ENCODE data around the gene VWA2. TPM values are rescaled to one million over a fixed set of nuclear protein-coding genes. Genes with fewer than 3 reads are reported as not detected.
"Not testable (repeated sequence)": the region's sequence is repeated elsewhere in the genome, so short reads cannot be mapped to it uniquely, and the experiment has no call there.

The VWA2 gene
- total RNA-seq, 1 donor from 2014 or later = not detected

DNA sequence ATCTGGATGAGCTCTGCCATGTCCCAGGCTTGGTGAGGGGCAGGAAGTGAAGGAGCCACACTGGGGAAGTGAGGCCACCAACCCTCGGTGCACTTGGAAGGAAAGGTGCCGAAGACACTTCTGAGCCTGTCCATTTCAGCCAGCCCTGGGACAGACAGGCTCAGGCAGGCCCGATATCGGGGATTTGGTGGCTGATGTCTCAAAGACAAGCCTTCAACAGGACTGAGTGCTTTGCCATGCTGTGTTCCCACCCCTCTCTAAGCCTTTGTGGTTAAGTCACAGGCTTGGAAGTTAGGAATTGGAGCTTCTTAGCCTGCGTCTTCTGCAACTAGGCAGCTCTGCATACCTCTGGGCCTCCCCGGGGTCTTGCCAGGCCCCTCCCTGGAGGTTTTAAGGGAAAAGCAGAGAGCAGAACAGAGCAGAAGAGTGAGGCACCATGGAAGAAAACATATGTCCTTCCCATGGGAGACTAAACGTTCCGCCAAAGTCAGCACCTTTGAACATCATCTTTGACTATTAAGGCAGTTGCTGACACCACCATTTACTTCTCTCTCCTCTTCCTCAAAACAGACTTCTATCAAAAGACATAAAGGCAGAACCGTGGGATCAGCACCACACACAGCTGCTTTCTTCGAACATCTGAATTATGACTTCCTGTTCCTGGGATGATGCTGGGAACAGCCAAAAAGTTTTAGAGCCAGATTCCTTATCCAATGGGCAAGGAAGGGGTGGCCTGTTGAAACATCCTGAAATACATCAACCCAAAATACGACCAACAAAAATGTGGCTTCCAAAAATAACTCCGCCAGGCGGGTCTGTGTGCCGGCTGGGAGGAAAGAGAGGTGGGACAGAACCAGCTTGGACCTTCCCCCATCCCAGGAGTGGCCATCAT is 93.5 kb downstream of the VWA2 start:
- Mint-ChIP-seq H3K36me3 (ENCODE audit: low read depth) (no peaks in the 10 kb centered on the region), H3K9me3 (no peaks in the 10 kb centered on the region), H3K27me3 (peaks cover 8% of the 10 kb centered on the region), H3K27ac (no peak overlapping the region), H3K4me1 (no peaks in the 10 kb centered on the region), H3K4me3 (no peak overlapping the region)
- ATAC-seq (ENCODE audit: low read depth) = no peak
- DNase-seq = no peak
- TF ChIP-seq, protein P1, sequence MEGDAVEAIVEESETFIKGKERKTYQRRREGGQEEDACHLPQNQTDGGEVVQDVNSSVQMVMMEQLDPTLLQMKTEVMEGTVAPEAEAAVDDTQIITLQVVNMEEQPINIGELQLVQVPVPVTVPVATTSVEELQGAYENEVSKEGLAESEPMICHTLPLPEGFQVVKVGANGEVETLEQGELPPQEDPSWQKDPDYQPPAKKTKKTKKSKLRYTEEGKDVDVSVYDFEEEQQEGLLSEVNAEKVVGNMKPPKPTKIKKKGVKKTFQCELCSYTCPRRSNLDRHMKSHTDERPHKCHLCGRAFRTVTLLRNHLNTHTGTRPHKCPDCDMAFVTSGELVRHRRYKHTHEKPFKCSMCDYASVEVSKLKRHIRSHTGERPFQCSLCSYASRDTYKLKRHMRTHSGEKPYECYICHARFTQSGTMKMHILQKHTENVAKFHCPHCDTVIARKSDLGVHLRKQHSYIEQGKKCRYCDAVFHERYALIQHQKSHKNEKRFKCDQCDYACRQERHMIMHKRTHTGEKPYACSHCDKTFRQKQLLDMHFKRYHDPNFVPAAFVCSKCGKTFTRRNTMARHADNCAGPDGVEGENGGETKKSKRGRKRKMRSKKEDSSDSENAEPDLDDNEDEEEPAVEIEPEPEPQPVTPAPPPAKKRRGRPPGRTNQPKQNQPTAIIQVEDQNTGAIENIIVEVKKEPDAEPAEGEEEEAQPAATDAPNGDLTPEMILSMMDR (IDR thresholded peaks at IDR 0.05) = no peak
- ChIA-PET POLR2A (no interaction called here), CTCF (no interaction called here)
- intact Hi-C loops (cut with micrococcal nuclease) = no loop called here

DNA sequence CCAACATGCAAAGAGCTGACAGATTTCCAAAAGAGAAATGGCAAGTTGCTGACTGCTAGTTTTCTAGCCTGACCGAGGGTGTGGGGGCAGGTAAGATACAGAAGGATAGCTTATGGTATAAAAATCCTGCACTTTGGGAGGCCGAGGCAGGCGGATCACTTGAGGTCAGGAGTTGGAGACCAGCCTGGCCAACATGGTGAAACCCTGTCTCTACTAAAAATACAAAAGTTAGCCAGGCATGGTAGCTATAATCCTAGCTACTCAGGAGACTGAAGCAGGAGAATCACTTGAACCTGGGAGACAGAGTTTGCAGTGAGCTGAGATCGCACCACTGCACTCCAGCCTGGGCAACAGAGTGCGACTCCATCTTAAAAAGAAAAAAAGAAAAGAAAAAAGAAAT is 94.4 kb downstream of the VWA2 start:
- H3K4me3 Mint-ChIP-seq; H3K36me3 Mint-ChIP-seq (ENCODE audit: low read depth); intact Hi-C loops (cut with micrococcal nuclease); CTCF ChIA-PET; H3K27me3 Mint-ChIP-seq; POLR2A ChIA-PET; H3K9me3 Mint-ChIP-seq; ATAC-seq (ENCODE audit: low read depth); DNase-seq; H3K27ac Mint-ChIP-seq; H3K4me1 Mint-ChIP-seq: not testable (repeated sequence)

DNA sequence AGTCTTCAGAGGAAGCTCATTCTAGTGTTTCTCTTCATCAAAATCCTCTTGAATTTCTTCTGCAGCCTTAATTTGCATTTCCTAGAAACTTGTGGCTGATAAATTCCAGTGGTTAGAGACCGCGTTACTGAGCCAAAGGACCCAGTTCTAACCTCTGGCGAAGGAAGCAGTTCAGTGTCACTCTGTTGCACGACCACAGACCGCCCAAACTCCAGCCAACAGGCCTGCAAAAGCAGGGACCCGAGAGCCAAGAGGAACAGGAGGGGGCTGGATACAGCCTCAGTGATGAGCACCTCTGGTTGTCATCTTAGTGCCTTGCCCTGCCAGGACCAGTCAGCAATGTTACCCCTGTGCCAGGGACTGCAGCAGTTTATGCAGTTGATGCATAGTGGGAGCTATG is 95.2 kb downstream of the VWA2 start:
- intact Hi-C loops (cut with micrococcal nuclease) = no loop called here
- ChIA-PET POLR2A (no interaction called here), CTCF (no interaction called here)
- H3K27me3 Mint-ChIP-seq = peaks cover 8% of the 10 kb centered on the region
- no peaks in the 10 kb centered on the region for H3K9me3 Mint-ChIP-seq
- H3K4me3 Mint-ChIP-seq = no peak overlapping the region
- no peaks in the 10 kb centered on the region for H3K4me1 Mint-ChIP-seq
- ATAC-seq (ENCODE audit: low read depth) = no peak
- no peaks in the 10 kb centered on the region for H3K36me3 Mint-ChIP-seq (ENCODE audit: low read depth)
- TF ChIP-seq, protein P1 (IDR thresholded peaks at IDR 0.05) = no peak
- H3K27ac Mint-ChIP-seq = no peak overlapping the region
- DNase-seq = no peak

DNA sequence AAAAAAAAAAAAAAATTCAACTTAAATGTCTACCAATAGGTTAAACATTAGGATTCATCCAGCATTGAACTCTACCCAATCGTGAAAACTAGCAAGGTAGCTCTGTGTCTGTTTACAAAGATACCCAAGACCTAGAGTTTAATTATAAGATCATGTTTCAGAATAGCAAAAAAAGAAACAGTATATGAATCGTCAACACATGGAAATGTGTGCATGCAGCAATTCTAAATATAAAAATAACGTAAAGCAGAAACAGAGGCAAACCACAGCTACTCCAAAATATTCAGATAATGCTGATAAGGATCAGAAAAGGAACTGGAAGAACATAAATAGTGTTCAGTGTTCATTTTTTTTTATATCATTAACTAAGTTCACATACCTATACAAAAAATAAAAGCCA is 96.6 kb downstream of the VWA2 start:
- CTCF ChIA-PET = no interaction called here
- Mint-ChIP-seq H3K27ac (no peak overlapping the region), H3K4me1 (no peaks in the 10 kb centered on the region), H3K4me3 (no peak overlapping the region), H3K27me3 (peaks cover 7% of the 10 kb centered on the region), H3K9me3 (no peaks in the 10 kb centered on the region), H3K36me3 (ENCODE audit: low read depth) (no peaks in the 10 kb centered on the region)
- intact Hi-C loops (cut with micrococcal nuclease) = no loop called here
- POLR2A ChIA-PET = no interaction called here
- no peak for DNase-seq
- TF ChIP-seq, protein P1 (IDR thresholded peaks at IDR 0.05) = no peak
- no peak for ATAC-seq (ENCODE audit: low read depth)

DNA sequence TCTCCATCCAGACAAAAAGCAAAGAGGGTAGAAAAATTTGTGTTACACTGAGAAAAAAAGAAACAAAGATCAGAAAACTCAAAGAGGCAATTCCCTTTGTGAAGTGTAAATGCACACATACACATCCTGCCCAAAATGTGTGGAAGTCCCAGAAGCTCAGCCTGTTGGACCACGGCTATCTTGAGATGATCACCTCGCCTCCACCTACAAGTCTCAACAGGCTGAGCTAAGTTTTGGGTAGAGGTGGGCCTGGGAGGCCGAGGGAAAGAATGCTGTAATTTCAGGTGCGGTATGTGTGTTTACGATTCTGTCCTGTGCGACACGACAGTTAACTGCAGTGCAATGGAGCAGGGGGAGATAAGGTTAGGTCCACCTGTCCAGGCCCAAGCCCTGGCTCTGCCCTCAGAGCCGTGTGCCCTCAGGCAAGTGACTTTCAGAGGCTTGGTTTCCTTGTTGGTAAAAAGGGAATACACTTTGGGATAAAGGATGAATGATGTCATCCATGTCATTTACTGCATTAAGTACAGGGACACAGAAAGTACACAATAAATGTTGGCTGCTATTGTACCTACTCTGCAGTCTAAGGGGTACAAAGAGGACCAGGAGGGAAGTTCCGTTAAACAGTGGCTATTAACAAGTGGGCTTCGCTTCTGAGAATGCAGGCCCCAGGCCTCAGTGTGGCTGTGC is 97.9 kb downstream of the VWA2 start:
- CTCF ChIA-PET = no interaction called here
- H3K36me3 Mint-ChIP-seq (ENCODE audit: low read depth) = no peaks in the 10 kb centered on the region
- no peaks in the 10 kb centered on the region for H3K4me1 Mint-ChIP-seq
- no peak for ATAC-seq (ENCODE audit: low read depth)
- TF ChIP-seq, protein P1 (IDR thresholded peaks at IDR 0.05) = no peak
- H3K9me3 Mint-ChIP-seq = no peaks in the 10 kb centered on the region
- no peak for DNase-seq
- intact Hi-C loops (cut with micrococcal nuclease) = no loop called here
- H3K27me3 Mint-ChIP-seq = no peaks in the 10 kb centered on the region
- H3K4me3 Mint-ChIP-seq = no peak overlapping the region
- POLR2A ChIA-PET = no interaction called here
- H3K27ac Mint-ChIP-seq = no peak overlapping the region

Data from activated B cell treated with CpG ODN at 0.5 μM for 24 hours (primary cell).